GM23248 (cell line): Measurements from ENCODE around the gene LRMDA. TPM values are rescaled to one million over a fixed set of nuclear protein-coding genes. Genes with fewer than 3 reads are reported as not detected.

Source experiments
- DNase-seq: peaks from one replicate; pipeline ENCODE4 v3.0.0-alpha.2; 2015
- H2AFZ ChIP-seq: fragments of 200-600 bp; sonication (generic); 2 replicates; pipeline ENCODE4 v1.6.1; 2016; ENCODE audit warnings: antibody characterized with exemption
- H3F3A ChIP-seq: fragments of 200-600 bp; sonication (generic); 2 replicates; pipeline ENCODE4 v1.6.1; 2016; ENCODE audit warnings: mild to moderate bottlenecking, antibody characterized with exemption, mixed run types; ENCODE audit not compliant: insufficient read depth
- H3K27ac ChIP-seq: fragments of 200-600 bp; sonication (generic); 2 replicates; pipeline ENCODE4 v1.5.1; 2016; ENCODE audit warnings: mild to moderate bottlenecking
- H3K27me3 ChIP-seq: fragments of 200-600 bp; sonication (generic); replicated peaks from 2 replicates; pipeline ENCODE4 v1.6.1; 2016; ENCODE audit warnings: mild to moderate bottlenecking; ENCODE audit not compliant: insufficient read depth
- H3K36me3 ChIP-seq: fragments of 200-600 bp; sonication (generic); 2 replicates; pipeline ENCODE4 v1.6.1; 2016; ENCODE audit warnings: low read depth, mild to moderate bottlenecking
- H3K4me1 ChIP-seq: fragments of 200-600 bp; sonication (generic); 2 replicates; pipeline ENCODE4 v1.6.1; 2016; ENCODE audit warnings: mild to moderate bottlenecking; ENCODE audit not compliant: insufficient read depth
- H3K4me2 ChIP-seq: fragments of 200-600 bp; sonication (generic); one replicate; pipeline ENCODE4 v1.6.1; 2016; ENCODE audit warnings: mild to moderate bottlenecking; ENCODE audit not compliant: unreplicated experiment
- H3K4me3 ChIP-seq: fragments of 200-600 bp; sonication (generic); 2 replicates; pipeline ENCODE4 v1.5.1; 2016; ENCODE audit warnings: mild to moderate bottlenecking
- H3K79me2 ChIP-seq: fragments of 200-600 bp; sonication (generic); 2 replicates; pipeline ENCODE4 v1.6.1; 2016; ENCODE audit warnings: mild to moderate bottlenecking; ENCODE audit not compliant: insufficient read depth
- H3K9ac ChIP-seq: fragments of 200-600 bp; sonication (generic); 2 replicates; pipeline ENCODE4 v1.6.1; 2016; ENCODE audit warnings: mild to moderate bottlenecking
- H3K9me2 ChIP-seq: fragments of 200-600 bp; sonication (generic); 2 replicates; pipeline ENCODE4 v1.6.1; 2016; ENCODE audit warnings: mixed run types, mild to moderate bottlenecking, moderate library complexity; ENCODE audit not compliant: insufficient read depth
- H3K9me3 ChIP-seq: fragments of 200-600 bp; sonication (generic); one replicate; pipeline ENCODE4 v1.6.1; 2017; ENCODE audit warnings: low read depth
- H4K20me1 ChIP-seq: fragments of 200-600 bp; sonication (generic); 2 replicates; pipeline ENCODE4 v1.6.0; 2016; ENCODE audit not compliant: insufficient read depth
- EZH2 ChIP-seq: fragments of 200-600 bp; sonication (generic); IDR thresholded peaks from 2 replicates; pipeline ENCODE4 v1.6.1; 2018; ENCODE audit warnings: antibody characterized with exemption, mild to moderate bottlenecking; ENCODE audit not compliant: insufficient read depth, poor library complexity, severe bottlenecking
- EZH2phosphoT487 ChIP-seq: fragments of 200-600 bp; sonication (generic); IDR thresholded peaks from 2 replicates; pipeline ENCODE4 v1.6.1; 2018; ENCODE audit warnings: antibody characterized with exemption, moderate library complexity, mild to moderate bottlenecking, low read depth; ENCODE audit not compliant: insufficient read depth
- WGBS, 2 experiments: methylation state at CpG; one replicate each; pipeline ENCODE4 v1.1.6; 2015 to 2017; ENCODE audit warnings: low lambda C conversion rate in 2 of 2, low coverage in 1 of 2; ENCODE audit errors: missing lambda C conversion rate in 2 of 2; 5-methylcytosine and 5-hydroxymethylcytosine counted together
- in situ Hi-C: fragments of 300-500 bp; cut with MboI; formaldehyde crosslinking; loops from 2 replicates; pipeline ENCODE4 v1.15.0; 2020
- polyA plus RNA-seq: library from polyadenylated mRNA; unstranded; fragments of >200 nt; fragmentation: Nextera tagmentation; extraction: Ambion mirVana; gene quantifications from 2 replicates; pipeline ENCODE4 v1.2.1, GENCODE V29; 2016
- total RNA-seq: library from RNA; depleted of rRNA; stranded (reverse); fragments of >200 nt; shearing (Covaris generic); gene quantifications from 2 replicates; pipeline ENCODE4 v1.2.3, GENCODE V29; 2014

The LRMDA gene
- total and polyA plus RNA-seq, 2 experiments from 2014 or later = 2.6 TPM; not detected in 1

DNA sequence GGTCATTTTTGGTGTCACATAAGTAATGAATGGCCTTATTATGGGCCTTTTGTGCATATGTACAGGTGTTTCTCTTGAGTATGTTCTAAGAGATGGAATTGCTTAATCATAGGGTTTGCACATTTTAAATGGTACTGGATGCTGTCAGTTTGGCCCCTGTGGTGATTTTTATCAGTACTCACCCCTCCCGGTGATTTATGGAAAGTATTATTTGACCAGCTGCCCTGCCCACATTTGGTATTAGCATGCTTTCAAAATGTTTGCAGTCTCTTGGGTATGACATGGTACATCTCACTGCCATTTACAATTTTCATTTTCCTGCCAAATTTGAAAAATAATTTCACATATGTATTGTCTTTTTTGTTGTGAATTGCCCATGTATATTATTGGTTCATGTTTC is 427.7 kb downstream of the LRMDA start:
- no peaks in the 10 kb centered on the region for H3K9me3 ChIP-seq
- H3K79me2 ChIP-seq = no peaks in the 10 kb centered on the region
- in situ Hi-C loops = no loop called here
- no peaks in the 10 kb centered on the region for H4K20me1 ChIP-seq
- H3F3A ChIP-seq = no peaks in the 10 kb centered on the region
- H3K4me3 ChIP-seq = no peak overlapping the region
- no peak for DNase-seq
- no peaks in the 10 kb centered on the region for H3K9me2 ChIP-seq
- WGBS, 2 experiments = 19 to 50% methylated on average over 1 of the region's 1 CpG
- no peak overlapping the region for H3K9ac ChIP-seq
- TF ChIP-seq EZH2phosphoT487 = no peak
- no peak for TF ChIP-seq EZH2
- H3K36me3 ChIP-seq = no peaks in the 10 kb centered on the region
- H3K27me3 ChIP-seq = no peaks in the 10 kb centered on the region; the same call in 1 of the 2 replicates
- no peak overlapping the region for H3K4me2 ChIP-seq
- no peak overlapping the region for H3K27ac ChIP-seq
- H2AFZ ChIP-seq = no peak overlapping the region
- H3K4me1 ChIP-seq = no peaks in the 10 kb centered on the region

DNA sequence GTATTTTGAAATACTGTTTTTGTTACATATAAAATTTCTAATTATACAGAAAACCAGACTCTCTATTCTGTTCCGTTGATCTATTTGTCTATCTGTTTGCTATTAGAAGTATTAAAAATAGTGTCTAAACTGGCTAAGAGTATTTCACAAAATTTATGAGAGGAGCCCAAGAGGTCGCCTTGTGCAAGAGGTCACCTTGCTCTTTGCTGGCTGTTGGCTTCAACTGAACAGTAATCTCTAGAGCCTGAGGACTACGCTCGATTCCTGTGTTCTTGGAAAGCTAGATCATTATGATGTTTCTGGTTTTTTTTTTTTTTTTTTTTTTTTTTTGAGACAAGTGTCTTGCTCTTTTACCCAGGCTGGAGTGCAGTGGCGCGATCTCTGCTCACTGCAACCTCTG is 428.6 kb downstream of the LRMDA start:
- in situ Hi-C loops = no loop called here
- no peak for TF ChIP-seq EZH2phosphoT487
- TF ChIP-seq EZH2 = no peak
- Histone ChIP-seq H3K79me2 (no peaks in the 10 kb centered on the region), H3K27ac (no peak overlapping the region), H3K27me3 (no peaks in the 10 kb centered on the region; the same call in 1 of the 2 replicates), H4K20me1 (no peaks in the 10 kb centered on the region), H3K4me3 (no peak overlapping the region), H3K9me3 (no peaks in the 10 kb centered on the region), H3K9ac (no peak overlapping the region), H3K36me3 (no peaks in the 10 kb centered on the region), H3K9me2 (no peaks in the 10 kb centered on the region), H3F3A (no peaks in the 10 kb centered on the region; the same call in 1 of the 2 replicates), H3K4me2 (no peak overlapping the region), H2AFZ (no peak overlapping the region), H3K4me1 (no peaks in the 10 kb centered on the region)
- no peak for DNase-seq
- WGBS, 2 experiments = 62 to 65% methylated on average over 6 of the region's 6 CpGs

GRCh38 chr10:75861582-75861981 is 430.2 kb downstream of the LRMDA start:
- no peak overlapping the region for H3K4me2 ChIP-seq
- H3K9ac ChIP-seq = no peak overlapping the region
- in situ Hi-C loops = no loop called here
- no peak overlapping the region for H3K27ac ChIP-seq
- H3K4me3 ChIP-seq = no peak overlapping the region
- no peak overlapping the region for H2AFZ ChIP-seq
- no peaks in the 10 kb centered on the region for H3K79me2 ChIP-seq
- no peaks in the 10 kb centered on the region; the same call in 1 of the 2 replicates for H3F3A ChIP-seq
- H4K20me1 ChIP-seq = no peaks in the 10 kb centered on the region
- no peaks in the 10 kb centered on the region for H3K36me3 ChIP-seq
- H3K27me3 ChIP-seq = no peaks in the 10 kb centered on the region; the same call in 1 of the 2 replicates
- H3K9me2 ChIP-seq = no peaks in the 10 kb centered on the region
- H3K4me1 ChIP-seq = no peaks in the 10 kb centered on the region
- no peaks in the 10 kb centered on the region for H3K9me3 ChIP-seq
- TF ChIP-seq EZH2phosphoT487 = no peak
- no peak for TF ChIP-seq EZH2
- no peak for DNase-seq

DNA sequence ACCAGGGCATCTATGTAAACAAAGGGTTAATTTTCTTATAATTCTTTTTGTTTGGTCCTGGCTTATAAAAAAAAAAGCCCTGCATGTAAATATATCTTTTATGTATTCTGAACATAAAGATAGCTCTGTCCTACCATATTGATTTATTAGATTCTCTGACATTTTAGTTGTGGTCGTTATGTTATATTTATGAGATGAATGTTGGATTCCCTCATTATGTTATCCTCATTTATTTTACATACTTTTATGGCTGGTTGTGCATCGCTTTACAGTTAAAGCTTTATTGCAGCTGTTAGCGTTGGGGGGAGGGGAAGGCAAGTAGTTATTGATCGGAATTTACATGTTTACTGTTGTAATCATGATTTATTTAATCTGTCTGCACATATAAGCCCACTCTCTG is 431.5 kb downstream of the LRMDA start:
- no peak overlapping the region for H2AFZ ChIP-seq
- no peak overlapping the region for H3K9ac ChIP-seq
- no peak overlapping the region for H3K4me3 ChIP-seq
- H3F3A ChIP-seq = no peaks in the 10 kb centered on the region; the same call in 1 of the 2 replicates
- no peaks in the 10 kb centered on the region for H4K20me1 ChIP-seq
- in situ Hi-C loops = no loop called here
- no peaks in the 10 kb centered on the region for H3K36me3 ChIP-seq
- H3K4me2 ChIP-seq = no peak overlapping the region
- no peak overlapping the region for H3K27ac ChIP-seq
- H3K4me1 ChIP-seq = no peaks in the 10 kb centered on the region
- H3K27me3 ChIP-seq = no peaks in the 10 kb centered on the region
- WGBS, 2 experiments = 66 to 76% methylated on average over 4 of the region's 4 CpGs
- no peaks in the 10 kb centered on the region for H3K9me3 ChIP-seq
- no peaks in the 10 kb centered on the region for H3K79me2 ChIP-seq
- no peak for DNase-seq
- no peaks in the 10 kb centered on the region for H3K9me2 ChIP-seq
- TF ChIP-seq EZH2phosphoT487 = no peak
- no peak for TF ChIP-seq EZH2

- Histone ChIP-seq H3K4me3 (no peak overlapping the region), H3K27ac (no peak overlapping the region), H2AFZ (no peak overlapping the region), H3K9me3 (no peaks in the 10 kb centered on the region), H3K9ac (no peak overlapping the region), H3K4me1 (no peaks in the 10 kb centered on the region), H3F3A (no peaks in the 10 kb centered on the region; the same call in 1 of the 2 replicates), H3K79me2 (no peaks in the 10 kb centered on the region), H3K27me3 (no peaks in the 10 kb centered on the region), H4K20me1 (no peaks in the 10 kb centered on the region), H3K36me3 (no peaks in the 10 kb centered on the region), H3K4me2 (no peak overlapping the region), H3K9me2 (no peaks in the 10 kb centered on the region)
- TF ChIP-seq EZH2phosphoT487 (no peak), EZH2 (no peak)
- DNase-seq = no peak
- in situ Hi-C loops = no loop called here
Observed at GRCh38 chr10:75864717-75865116, 433.3 kb downstream of the LRMDA start.
